Stimulated activated naive CD4-positive, alpha-beta T cell treated with Interleukin-2 at 50 U/mL for 16 hours (primary cell): Measurements from ENCODE around the gene CDH6.

Experiments
- DNase-seq: peaks from one replicate; lab custom pipeline; 2025; lab: John Stamatoyannopoulos, UW

CDH6 gene

GRCh38 chr5:31197183-31197582, 3.7 kb downstream of the CDH6 start:
- DNase-seq, result no peak

DNA sequence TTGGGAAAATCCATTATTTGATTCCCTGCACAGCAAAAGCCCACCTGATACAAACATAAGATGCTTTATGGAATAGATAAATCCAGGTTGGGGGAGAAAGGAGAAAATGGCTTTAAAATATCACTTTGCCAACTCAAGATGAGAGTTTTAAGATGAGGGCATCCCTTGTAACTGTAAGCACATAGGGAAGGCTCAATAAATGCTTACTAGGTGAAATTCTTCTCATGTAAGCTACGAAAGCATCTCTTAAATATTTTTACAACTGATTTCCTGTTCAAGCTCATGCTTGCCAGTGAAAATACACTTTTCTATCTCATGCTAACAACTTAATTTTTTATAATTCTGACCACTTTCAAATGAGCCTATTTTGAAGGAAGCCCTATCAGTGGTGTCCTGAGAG, 11.5 kb downstream of the CDH6 start:
- DNase-seq, result no peak

DNA sequence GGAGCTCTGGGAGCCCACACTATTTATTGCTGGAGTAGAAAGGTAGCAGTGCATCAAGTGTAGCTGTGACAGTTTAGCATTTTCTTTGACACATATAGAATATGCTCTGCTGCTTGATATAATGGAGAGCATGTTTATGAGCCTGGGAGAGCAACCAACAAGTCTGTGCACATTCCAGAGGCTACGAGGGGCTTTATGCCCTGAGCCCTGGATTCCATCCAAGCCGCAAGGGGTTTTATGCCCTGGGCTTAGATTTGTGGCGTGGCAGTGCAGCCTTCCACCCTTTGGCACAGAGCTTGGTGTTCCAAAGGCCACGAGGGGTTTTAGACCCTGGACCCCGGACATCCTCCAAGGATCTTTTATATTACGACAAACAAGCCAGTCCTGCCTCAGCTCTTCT, 14.6 kb downstream of the CDH6 start:
- no peak for DNase-seq

DNA sequence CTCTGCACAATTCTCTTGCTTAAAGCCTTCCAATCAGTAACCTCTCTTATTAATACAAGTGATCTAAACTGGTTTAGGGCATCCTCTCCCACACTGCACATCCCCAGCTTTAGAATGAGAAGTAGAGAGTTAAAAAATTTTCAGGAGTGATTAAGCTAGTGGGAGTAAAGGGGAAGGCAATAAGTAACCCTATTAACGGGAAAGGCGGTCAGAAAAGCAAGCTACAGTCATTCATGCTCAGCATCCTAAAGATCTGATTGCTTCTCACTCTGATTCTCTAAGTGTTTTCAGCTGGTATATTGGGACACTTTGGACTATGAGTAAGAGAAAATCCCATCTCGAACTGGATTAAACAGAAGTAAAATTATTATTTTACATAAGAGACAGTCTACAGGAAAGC, 15.8 kb downstream of the CDH6 start:
- no peak for DNase-seq

DNA sequence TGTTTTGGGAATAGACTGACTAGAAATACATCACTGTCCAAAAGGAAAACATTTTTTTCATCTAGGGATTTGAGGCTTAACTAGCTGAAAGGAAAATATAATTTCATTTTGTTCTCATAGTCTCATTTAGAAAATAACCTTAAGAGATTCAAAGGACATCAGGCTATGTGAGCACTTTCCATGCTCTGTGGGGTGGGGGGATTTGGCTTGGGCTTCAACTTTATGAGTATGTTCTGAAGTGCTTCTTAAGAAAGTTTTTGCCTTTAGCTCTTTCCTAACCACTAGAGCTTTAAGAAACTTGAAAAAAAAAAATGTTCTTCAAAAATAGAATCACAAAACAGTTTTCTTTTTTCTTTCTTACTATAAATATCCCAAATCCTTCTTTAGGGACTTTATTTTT, 17.6 kb downstream of the CDH6 start:
- no peak for DNase-seq

GRCh38 chr5:31213257-31213656, 19.8 kb downstream of the CDH6 start:
- no peak for DNase-seq

DNA sequence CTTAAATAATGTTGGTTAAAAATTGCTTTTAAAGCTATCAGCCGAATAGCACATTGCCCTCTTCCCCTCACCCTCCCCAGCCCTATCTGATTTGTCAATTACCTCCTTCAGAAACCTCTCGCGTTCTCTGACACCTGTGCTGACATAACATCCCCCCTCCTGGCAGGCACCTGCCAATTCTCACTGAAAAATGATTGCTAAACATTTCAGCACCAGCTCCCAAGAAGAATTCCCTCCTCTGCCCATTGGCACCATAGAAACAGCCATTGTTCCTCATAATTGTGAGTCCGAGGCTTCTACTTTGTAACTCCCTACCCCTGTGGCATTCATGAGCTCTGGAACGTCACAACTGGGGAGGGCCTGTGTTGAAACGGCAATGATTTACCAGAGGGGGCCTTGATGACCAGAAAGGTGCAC, 20.2 kb downstream of the CDH6 start:
- DNase-seq, result no peak

DNA sequence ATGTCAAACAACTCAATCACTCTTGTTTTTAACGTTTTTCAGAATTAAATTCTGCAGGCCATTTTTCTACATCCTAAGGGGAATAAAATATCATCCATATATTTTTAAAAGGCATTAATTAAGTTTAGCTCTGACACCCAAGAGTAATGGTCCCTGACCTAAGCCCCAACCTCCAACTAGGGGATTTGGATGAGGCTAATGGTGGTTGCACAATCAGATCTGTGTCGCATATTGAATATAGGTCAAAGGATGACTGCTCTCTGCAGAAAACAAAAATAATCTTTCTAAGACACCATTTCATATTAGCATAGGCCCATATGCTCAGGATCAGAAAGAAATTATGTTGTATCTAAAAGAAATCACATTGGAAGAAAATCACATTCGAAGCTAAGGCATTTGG, 20.7 kb downstream of the CDH6 start:
- no peak for DNase-seq

DNA sequence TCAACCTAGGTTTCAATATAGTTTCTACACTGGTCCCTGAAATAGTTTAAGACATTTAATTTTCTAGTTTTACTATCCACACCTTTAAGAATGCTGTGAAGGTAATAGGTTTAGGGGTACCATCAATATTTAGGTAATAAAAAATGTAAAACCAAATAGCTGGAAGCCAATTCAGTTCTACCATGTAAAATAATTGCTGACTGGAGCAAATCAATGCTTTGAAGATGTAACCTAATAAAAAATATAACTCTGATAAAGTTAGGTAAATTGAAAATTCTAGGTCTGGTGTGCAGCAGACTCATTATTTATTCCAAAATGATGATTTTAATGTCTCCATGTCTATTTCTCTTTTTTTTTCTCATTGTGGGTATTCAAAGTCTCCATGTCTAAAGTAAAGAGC, 21.8 kb downstream of the CDH6 start:
- no peak for DNase-seq

DNA sequence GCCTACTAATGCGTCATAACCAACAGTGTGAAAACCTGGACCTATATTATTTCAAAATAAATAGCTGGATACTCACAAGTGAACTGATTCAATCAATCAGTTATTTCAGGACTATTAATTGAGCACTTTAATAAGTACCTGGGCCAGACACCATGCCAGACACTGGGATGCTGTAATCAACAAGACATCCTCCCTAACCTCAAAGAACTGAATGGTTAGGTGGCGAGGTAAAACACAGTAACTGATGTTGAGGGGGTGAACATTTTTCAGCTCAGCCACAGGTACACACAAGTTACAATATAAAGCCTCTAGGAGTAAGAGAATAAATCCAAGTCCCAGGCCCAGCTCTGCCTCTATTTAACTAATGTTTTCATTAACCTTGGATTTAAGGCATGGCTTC, 24.0 kb downstream of the CDH6 start:
- no peak for DNase-seq

DNA sequence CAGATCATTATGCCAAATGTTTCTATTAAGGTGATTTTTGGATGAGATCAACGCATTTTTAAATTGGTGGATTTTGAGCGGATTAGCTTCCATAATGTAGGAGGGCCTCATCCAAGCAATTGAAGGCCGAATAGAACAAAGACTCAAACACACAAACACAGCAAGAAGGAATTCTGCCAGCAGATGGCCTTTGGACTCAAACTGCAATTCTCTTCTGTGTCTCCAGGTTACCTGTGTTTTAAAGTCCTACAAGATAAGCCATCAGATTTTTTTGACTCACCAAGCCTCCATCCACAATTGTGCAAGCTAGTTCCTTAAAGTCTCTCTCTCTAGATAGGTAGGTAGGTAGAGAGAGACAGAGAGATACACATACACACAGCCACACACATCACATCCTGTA, 25.5 kb downstream of the CDH6 start:
- DNase-seq, result no peak

DNA sequence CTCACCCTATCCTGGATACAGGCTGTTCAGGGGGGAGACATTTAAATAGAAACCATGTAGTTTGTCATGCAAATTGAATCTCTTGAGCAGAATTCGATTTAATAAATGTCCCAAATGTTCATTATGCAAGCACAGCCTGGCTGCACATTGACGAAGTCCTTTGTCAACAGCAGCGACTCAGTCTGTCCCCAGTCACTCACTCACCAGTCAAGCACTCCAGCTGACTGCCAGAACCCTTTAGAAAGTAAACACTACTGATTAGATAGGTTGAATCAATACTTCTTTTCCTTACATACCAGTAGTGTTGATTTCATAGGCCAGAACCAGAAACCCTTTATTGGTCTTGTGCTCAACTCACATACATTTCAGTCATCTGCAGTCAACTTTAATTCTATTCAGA, 27.5 kb downstream of the CDH6 start:
- DNase-seq, result no peak

DNA sequence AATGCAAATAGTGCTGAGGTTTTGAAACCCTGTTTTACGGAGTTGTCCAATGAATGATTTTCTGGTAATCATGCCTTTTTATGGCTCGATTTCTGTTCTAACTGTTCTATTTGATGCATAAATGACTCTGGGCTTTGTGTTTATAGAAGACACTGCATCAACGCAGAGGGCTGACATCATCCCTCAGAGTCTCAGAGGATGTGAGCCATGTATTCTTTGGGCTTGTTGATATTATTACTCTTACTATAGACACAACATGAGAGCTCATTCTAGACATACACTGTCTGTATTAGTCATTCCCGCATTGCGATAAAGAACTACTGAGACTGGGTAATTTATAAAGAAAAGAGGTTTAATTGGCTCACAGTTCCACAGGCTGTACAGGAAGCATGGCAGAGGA, 31.6 kb downstream of the CDH6 start:
- DNase-seq, result no peak

DNA sequence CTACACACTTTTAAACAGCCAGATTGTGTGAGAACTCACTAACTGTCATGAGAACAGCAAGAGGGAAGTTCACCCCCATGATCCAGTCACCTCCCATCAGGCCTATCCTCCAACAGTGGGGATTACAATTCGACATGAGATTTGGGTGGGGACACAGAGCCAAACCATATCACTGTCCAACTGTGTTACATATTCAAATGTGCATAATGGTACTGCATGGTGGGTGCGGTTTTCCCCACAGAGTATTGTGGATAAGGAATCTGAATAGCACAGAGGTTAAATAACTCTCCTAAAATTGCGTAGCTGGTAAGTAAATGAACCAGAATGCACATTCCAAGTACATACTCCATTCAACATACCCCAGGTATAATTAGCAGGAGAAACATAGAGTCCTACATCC, 32.1 kb downstream of the CDH6 start:
- DNase-seq, result no peak

- no peak for DNase-seq
These were observed 33.2 kb downstream of the CDH6 start for GRCh38 chr5:31226651-31227050.

DNA sequence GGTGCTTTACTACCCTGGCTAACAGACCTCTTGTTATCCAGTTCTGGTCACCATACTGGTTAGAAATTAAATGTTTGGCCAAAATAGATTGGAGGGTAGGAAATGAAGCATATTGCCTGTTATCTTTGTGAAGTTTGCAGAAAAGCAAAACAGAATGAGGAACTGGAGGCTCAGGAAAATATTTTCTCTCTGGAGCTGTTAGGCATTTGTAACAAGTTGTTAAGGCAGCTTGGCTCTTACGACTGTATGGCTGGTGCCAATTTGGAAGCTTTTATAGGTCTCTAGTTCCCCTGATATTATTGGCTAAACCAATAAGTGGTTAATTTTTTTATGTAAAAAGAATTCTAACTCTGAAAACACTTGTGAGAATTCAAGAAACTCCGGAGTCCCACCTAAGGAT, 35.8 kb downstream of the CDH6 start:
- DNase-seq, result no peak

DNA sequence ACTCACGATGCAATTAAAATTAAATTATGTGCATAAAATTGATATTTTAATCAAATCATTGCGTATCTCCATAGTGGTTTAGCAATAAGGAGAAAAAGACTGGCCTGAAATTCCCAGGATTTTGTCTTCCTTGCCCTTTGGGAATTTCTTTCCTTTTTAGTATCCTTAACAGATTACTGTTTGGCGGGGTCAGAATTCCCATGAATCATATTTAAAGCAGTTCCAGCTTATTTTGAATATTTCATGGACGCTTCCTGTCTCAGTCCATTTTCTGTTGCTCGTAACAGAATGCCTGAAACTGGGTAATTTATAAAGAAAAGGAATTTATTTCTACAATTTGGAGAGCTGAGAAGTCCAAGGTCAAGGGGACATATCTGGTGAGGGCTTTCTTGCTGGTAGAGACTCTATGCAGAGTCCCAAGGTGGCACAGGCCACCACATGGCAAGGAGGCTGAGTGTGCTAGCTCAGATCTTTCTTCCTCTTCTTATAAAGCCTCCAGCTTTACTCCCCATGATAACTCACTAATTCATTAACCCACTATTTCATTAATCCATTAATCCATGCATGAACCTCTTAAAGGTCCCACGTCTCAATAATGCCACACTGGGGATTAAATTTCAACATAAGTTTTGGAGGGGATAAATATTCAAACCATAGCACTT, 37.8 kb downstream of the CDH6 start:
- DNase-seq, result no peak

DNA sequence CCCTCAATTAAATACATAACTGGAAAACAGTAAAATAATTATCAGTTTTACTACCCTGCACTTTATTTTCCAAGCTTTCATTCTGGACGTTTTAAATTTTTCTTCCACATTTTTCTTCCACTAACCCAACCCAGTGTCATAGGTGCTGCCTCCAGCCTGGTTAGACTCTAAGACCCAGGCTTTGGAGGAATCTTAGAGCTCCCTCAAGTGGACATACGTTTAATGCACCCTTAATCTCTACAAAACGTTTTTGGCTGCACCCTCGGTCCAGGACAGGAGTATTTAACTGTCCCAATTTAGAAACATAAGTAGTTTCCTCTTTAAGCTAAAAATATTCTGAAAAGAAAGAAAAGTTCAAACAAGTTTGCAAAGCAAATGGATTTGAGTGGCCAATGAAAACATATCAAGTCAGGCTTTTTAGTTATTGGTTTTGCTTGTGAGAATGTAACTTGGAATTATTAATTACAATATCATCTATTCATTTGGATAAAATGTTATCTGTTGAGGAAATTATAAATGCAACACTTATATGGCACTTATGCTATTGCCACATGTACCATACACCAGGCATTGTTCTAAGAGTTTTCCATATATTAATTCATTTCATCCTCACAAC, 38.9 kb downstream of the CDH6 start:
- no peak for DNase-seq

GRCh38 chr5:31235381-31235780, 41.9 kb downstream of the CDH6 start:
- DNase-seq, result no peak

- DNase-seq, result no peak
These were observed 42.9 kb downstream of the CDH6 start for GRCh38 chr5:31236339-31236738.

- DNase-seq, result no peak
These were observed 43.7 kb downstream of the CDH6 start for GRCh38 chr5:31237174-31237573.

DNA sequence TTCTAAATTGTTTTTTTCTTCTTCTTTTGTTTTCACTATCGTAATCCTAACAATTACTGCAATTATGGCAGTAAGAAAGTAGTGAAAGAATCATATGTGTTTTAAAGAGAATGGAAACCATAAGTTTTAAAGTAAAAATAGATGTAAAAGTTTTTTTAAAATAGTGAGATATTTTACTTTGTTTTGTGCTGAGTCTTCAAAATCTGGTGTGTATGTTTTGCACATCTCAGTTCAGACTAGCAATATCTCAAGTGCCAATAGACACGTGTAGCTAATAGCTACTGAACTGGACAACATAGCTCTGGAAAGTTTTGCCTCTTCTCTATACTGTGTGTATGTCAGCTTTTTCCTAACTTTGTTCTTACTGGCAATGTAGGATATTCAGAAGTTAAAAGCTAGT, 45.0 kb downstream of the CDH6 start:
- DNase-seq, result no peak

- no peak for DNase-seq
These were observed 51.4 kb downstream of the CDH6 start for GRCh38 chr5:31244921-31245320.

- no peak for DNase-seq
These were observed 53.9 kb downstream of the CDH6 start for GRCh38 chr5:31247381-31247780.
